ENCODE data around the gene UTP15.

Gene UTP15

DNA sequence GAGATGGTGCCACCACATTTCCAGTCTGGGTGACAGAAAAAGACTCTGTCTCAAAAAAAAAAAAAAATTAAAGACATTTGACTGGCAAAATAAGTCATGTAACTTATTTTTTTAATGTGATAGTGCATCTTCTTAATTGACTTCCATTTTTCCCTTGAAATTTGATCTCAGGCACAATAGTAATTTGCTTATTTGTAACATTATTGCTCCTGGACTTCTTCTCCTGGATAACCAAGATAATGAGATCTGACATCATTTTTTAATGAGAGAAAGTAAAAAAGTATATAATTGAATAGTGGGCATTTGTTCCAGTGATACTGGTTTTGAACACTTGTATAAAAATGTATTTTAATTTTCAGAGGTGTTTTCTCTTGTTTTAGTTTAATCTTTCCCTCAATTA is 63.9 kb downstream of the UTP15 start:
- TF ChIP-seq, protein P1, sequence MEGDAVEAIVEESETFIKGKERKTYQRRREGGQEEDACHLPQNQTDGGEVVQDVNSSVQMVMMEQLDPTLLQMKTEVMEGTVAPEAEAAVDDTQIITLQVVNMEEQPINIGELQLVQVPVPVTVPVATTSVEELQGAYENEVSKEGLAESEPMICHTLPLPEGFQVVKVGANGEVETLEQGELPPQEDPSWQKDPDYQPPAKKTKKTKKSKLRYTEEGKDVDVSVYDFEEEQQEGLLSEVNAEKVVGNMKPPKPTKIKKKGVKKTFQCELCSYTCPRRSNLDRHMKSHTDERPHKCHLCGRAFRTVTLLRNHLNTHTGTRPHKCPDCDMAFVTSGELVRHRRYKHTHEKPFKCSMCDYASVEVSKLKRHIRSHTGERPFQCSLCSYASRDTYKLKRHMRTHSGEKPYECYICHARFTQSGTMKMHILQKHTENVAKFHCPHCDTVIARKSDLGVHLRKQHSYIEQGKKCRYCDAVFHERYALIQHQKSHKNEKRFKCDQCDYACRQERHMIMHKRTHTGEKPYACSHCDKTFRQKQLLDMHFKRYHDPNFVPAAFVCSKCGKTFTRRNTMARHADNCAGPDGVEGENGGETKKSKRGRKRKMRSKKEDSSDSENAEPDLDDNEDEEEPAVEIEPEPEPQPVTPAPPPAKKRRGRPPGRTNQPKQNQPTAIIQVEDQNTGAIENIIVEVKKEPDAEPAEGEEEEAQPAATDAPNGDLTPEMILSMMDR (conservative IDR thresholded peaks at IDR 0.05; ENCODE audit: low read depth, low read length), result no peak
- no peak for DNase-seq (ENCODE audit: low read depth)
- no peak overlapping the region for H3K4me3 ChIP-seq (ENCODE audit: low read depth, low read length)

DNA sequence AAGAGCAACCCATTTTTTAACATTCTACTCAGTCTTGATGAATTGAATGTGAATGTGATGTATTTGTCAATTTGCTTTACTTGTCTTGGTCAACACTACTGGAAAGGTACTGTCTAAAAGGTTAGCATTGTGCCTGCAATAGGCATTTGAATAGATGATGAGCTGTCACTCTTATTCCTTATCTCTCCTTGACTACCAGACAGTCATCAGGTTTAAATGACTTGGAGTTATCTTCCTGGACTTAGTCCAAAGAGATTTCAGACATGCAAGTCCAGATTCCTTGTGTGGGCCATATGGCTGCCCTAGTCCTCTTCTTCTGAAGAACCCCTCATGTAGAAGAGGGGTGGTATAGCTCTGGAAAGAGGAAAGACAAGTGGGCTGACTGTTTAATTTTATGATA is 65.2 kb downstream of the UTP15 start:
- DNase-seq (ENCODE audit: low read depth), result no peak
- TF ChIP-seq, protein P1 (conservative IDR thresholded peaks at IDR 0.05; ENCODE audit: low read depth, low read length), result no peak
- H3K4me3 ChIP-seq (ENCODE audit: low read depth, low read length), result no peak overlapping the region

DNA sequence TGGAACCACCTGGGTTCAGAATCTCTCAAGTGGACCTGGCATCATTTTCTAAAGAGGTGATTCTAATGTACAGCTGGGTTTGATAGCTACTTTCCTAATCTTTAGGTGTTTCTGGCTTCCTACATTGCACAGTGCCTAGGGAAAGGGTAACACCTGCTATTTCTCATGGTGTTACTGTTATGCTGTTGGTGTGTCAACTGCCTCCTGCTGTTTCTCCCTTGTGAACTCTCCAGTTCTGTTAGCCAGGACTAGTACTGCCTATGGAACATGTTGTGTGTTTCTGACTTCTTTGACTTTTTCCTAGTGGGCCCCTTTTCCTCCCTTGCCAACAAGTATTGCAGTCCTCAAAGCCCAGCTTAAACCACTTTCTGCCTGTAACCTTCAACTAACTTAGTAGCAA is 66.0 kb downstream of the UTP15 start:
- DNase-seq (ENCODE audit: low read depth), result peak; percentile 67
- H3K4me3 ChIP-seq (ENCODE audit: low read depth, low read length), result no peak overlapping the region
- TF ChIP-seq, protein P1 (conservative IDR thresholded peaks at IDR 0.05; ENCODE audit: low read depth, low read length), result no peak
